Measurements from ENCODE around the gene ZFR. TPM values are rescaled to one million over a fixed set of nuclear protein-coding genes. Genes with fewer than 3 reads are reported as not detected.
"Not testable (repeated sequence)": the region's sequence is repeated elsewhere in the genome, so short reads cannot be mapped to it uniquely, and the experiment has no call there.

The ZFR gene
- polyA plus RNA-seq, 1 donor (not counting 4 experiments of a cell fraction or from before 2014, with no cell fraction given), result 58.7 TPM

- TF ChIP-seq EZH2 (IDR thresholded peaks at IDR 0.05; ENCODE audit: low read length), result no peak
- TF ChIP-seq, protein P1, sequence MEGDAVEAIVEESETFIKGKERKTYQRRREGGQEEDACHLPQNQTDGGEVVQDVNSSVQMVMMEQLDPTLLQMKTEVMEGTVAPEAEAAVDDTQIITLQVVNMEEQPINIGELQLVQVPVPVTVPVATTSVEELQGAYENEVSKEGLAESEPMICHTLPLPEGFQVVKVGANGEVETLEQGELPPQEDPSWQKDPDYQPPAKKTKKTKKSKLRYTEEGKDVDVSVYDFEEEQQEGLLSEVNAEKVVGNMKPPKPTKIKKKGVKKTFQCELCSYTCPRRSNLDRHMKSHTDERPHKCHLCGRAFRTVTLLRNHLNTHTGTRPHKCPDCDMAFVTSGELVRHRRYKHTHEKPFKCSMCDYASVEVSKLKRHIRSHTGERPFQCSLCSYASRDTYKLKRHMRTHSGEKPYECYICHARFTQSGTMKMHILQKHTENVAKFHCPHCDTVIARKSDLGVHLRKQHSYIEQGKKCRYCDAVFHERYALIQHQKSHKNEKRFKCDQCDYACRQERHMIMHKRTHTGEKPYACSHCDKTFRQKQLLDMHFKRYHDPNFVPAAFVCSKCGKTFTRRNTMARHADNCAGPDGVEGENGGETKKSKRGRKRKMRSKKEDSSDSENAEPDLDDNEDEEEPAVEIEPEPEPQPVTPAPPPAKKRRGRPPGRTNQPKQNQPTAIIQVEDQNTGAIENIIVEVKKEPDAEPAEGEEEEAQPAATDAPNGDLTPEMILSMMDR (optimal IDR thresholded peaks at IDR 0.05 in 1 of 3, IDR thresholded peaks at IDR 0.05 in 1 of 3, conservative IDR thresholded peaks at IDR 0.05 in 1 of 3; ENCODE audit: extremely low read depth in 1 of 3, insufficient read depth in 2 of 3, low read length in 3 of 3), result no peak
- no peak overlapping the region for H3K4me3 ChIP-seq (ENCODE audit: control insufficient read depth in 2 of 3, extremely low read depth in 1 of 3, insufficient read depth in 2 of 3, low read depth in 1 of 3, low read length in 3 of 3)
- dilution Hi-C loops (cut with MboI; ENCODE audit: extremely low pct_ligation_motif_present, low sequenced_read_pairs), result no loop called here
These were observed 10.3 kb downstream of the ZFR start for GRCh38 chr5:32434221-32434620.

GRCh38 chr5:32432633-32433032 lies 11.9 kb downstream of the ZFR start:
- H3K4me2 ChIP-seq (ENCODE audit: control insufficient read depth, extremely low read depth, insufficient read depth, low read depth, low read length), result no peak overlapping the region
- H3K36me3 ChIP-seq (ENCODE audit: control insufficient read depth in 2 of 2, extremely low read depth in 1 of 2, insufficient read depth in 2 of 2, low read length in 2 of 2), result peaks cover 0 to 11% of the 10 kb centered on the region in 2 experiments
- H4K20me1 ChIP-seq (ENCODE audit: control insufficient read depth, extremely low read depth, insufficient read depth, low read length), result peaks cover 15% of the 10 kb centered on the region
- no peak overlapping the region for H3K9ac ChIP-seq (ENCODE audit: control insufficient read depth, extremely low read depth, insufficient read depth, low read length)
- H3K4me3 ChIP-seq (ENCODE audit: control insufficient read depth in 2 of 3, extremely low read depth in 1 of 3, insufficient read depth in 2 of 3, low read depth in 1 of 3, low read length in 3 of 3), result no peak overlapping the region
- DNase-seq (ENCODE audit: low read depth, low spot score) (no peak), FAIRE-seq (no peak)
- peaks cover 95% of the 10 kb centered on the region for H3K79me2 ChIP-seq (ENCODE audit: control insufficient read depth, insufficient read depth, low read length)
- H3K4me1 ChIP-seq (ENCODE audit: control insufficient read depth, extremely low read depth, insufficient read depth, low read length), result no peaks in the 10 kb centered on the region
- no peak overlapping the region for H3K27ac ChIP-seq (ENCODE audit: control insufficient read depth, insufficient read depth, low read length)
- H3K27me3 ChIP-seq (ENCODE audit: control insufficient read depth, extremely low read depth, insufficient read depth, low read length), result no peaks in the 10 kb centered on the region
- dilution Hi-C loops (cut with MboI; ENCODE audit: extremely low pct_ligation_motif_present, low sequenced_read_pairs), result no loop called here
- no peak overlapping the region for H2AFZ ChIP-seq (ENCODE audit: control insufficient read depth, low read length)
- no peaks in the 10 kb centered on the region for H3K9me3 ChIP-seq (ENCODE audit: control insufficient read depth, low read depth, low read length)
- TF ChIP-seq, protein P1 (optimal IDR thresholded peaks at IDR 0.05 in 1 of 3, IDR thresholded peaks at IDR 0.05 in 1 of 3, conservative IDR thresholded peaks at IDR 0.05 in 1 of 3; ENCODE audit: extremely low read depth in 1 of 3, insufficient read depth in 2 of 3, low read length in 3 of 3), result no peak
- no peak for TF ChIP-seq EZH2 (IDR thresholded peaks at IDR 0.05; ENCODE audit: low read length)
- no peaks in the 10 kb centered on the region for H3K9me1 ChIP-seq (ENCODE audit: control insufficient read depth, extremely low read depth, insufficient read depth, low read length)

More at GRCh38 chr5:32434221-32434620, 10.3 kb downstream of the ZFR start:
- peaks cover 19% of the 10 kb centered on the region for H4K20me1 ChIP-seq (ENCODE audit: control insufficient read depth, extremely low read depth, insufficient read depth, low read length)
- no peak overlapping the region for H2AFZ ChIP-seq (ENCODE audit: control insufficient read depth, low read length)
- H3K27ac ChIP-seq (ENCODE audit: control insufficient read depth, insufficient read depth, low read length), result no peak overlapping the region
- H3K36me3 ChIP-seq (ENCODE audit: control insufficient read depth in 2 of 2, extremely low read depth in 1 of 2, insufficient read depth in 2 of 2, low read length in 2 of 2), result peaks cover 0 to 4% of the 10 kb centered on the region in 2 experiments
- no peaks in the 10 kb centered on the region for H3K9me3 ChIP-seq (ENCODE audit: control insufficient read depth, low read depth, low read length)
- no peaks in the 10 kb centered on the region for H3K27me3 ChIP-seq (ENCODE audit: control insufficient read depth, extremely low read depth, insufficient read depth, low read length)
- H3K9me1 ChIP-seq (ENCODE audit: control insufficient read depth, extremely low read depth, insufficient read depth, low read length), result no peaks in the 10 kb centered on the region
- H3K4me1 ChIP-seq (ENCODE audit: control insufficient read depth, extremely low read depth, insufficient read depth, low read length), result peaks cover 4% of the 10 kb centered on the region
- DNase-seq (ENCODE audit: low read depth, low spot score) (no peak), FAIRE-seq (no peak)
- peaks cover 97% of the 10 kb centered on the region for H3K79me2 ChIP-seq (ENCODE audit: control insufficient read depth, insufficient read depth, low read length)
- H3K4me2 ChIP-seq (ENCODE audit: control insufficient read depth, extremely low read depth, insufficient read depth, low read depth, low read length), result no peak overlapping the region
- H3K9ac ChIP-seq (ENCODE audit: control insufficient read depth, extremely low read depth, insufficient read depth, low read length), result no peak overlapping the region

DNA sequence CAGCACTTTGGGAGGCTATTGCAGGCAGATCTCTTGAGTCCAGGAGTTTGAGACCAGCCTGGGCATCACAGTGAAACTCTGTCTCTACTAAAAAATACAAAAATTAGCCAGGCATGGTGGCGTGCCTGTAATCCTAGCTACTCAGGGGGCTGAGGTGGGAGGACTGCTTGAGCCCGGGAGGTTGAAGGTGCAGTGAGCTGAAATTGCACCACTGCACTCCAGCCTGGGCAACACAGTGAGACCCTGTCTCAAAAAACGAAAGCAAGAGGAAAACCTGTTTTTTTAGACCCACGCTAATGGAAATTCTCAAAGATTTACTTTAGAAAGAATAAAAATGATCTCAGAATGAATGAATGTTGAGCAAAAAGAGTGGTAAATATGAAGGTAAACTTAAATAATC lies 13.7 kb downstream of the ZFR start:
- H3K27me3 ChIP-seq (ENCODE audit: control insufficient read depth, extremely low read depth, insufficient read depth, low read length); H3K9me1 ChIP-seq (ENCODE audit: control insufficient read depth, extremely low read depth, insufficient read depth, low read length); DNase-seq (ENCODE audit: low read depth, low spot score); H3K4me2 ChIP-seq (ENCODE audit: control insufficient read depth, extremely low read depth, insufficient read depth, low read depth, low read length); H3K4me3 ChIP-seq (ENCODE audit: control insufficient read depth in 2 of 3, extremely low read depth in 1 of 3, insufficient read depth in 2 of 3, low read depth in 1 of 3, low read length in 3 of 3); H3K9me3 ChIP-seq (ENCODE audit: control insufficient read depth, low read depth, low read length); H3K27ac ChIP-seq (ENCODE audit: control insufficient read depth, insufficient read depth, low read length); dilution Hi-C loops (cut with MboI; ENCODE audit: extremely low pct_ligation_motif_present, low sequenced_read_pairs); H3K4me1 ChIP-seq (ENCODE audit: control insufficient read depth, extremely low read depth, insufficient read depth, low read length); FAIRE-seq; H2AFZ ChIP-seq (ENCODE audit: control insufficient read depth, low read length); H3K9ac ChIP-seq (ENCODE audit: control insufficient read depth, extremely low read depth, insufficient read depth, low read length): not testable (repeated sequence)
- H3K79me2 ChIP-seq (ENCODE audit: control insufficient read depth, insufficient read depth, low read length), result peaks cover 97% of the 10 kb centered on the region
- peaks cover 11% of the 10 kb centered on the region for H4K20me1 ChIP-seq (ENCODE audit: control insufficient read depth, extremely low read depth, insufficient read depth, low read length)
- H3K36me3 ChIP-seq (ENCODE audit: control insufficient read depth in 2 of 2, extremely low read depth in 1 of 2, insufficient read depth in 2 of 2, low read length in 2 of 2), result peaks cover 2 to 11% of the 10 kb centered on the region in 2 experiments

Measured in keratinocyte (primary cell).